HG02840 (cell line): ENCODE data around the gene SGSH.

Source experiments
- ATAC-seq: cut with Tn5 transposase; IDR thresholded peaks from one replicate; pipeline ENCODE4 v1.9.1; 2021; ENCODE audit warnings: mild to moderate bottlenecking, moderate library complexity, moderate number of reproducible peaks; ENCODE audit not compliant: unreplicated experiment, low FRiP score

The SGSH gene

GRCh38 chr17:80163336-80163735 is 56.8 kb downstream of the SGSH start:
- no peak for ATAC-seq

GRCh38 chr17:80160536-80160935 is 59.6 kb downstream of the SGSH start:
- ATAC-seq: no peak
